Measurements from ENCODE around the gene IARS2.

DNA sequence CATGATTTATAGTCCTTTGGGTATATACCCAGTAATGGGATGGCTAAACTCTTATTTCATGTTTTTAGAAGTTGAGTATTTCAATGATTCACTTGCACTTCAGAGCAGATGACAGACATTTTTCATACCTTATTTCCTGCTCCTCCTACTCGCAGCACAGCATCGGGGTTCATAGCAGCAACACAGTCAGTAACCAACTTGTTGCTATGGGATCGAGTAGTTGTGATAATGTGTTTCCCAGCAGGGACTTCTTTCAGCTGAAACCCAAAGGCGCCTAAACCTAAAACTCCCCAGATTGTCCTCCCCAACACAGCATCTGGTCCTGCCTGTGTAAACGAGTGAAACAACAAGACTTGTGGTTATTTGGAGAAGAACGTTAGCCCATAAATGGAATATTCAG lies 31.3 kb upstream of the IARS2 start:
- TF ChIP-seq, protein P1, sequence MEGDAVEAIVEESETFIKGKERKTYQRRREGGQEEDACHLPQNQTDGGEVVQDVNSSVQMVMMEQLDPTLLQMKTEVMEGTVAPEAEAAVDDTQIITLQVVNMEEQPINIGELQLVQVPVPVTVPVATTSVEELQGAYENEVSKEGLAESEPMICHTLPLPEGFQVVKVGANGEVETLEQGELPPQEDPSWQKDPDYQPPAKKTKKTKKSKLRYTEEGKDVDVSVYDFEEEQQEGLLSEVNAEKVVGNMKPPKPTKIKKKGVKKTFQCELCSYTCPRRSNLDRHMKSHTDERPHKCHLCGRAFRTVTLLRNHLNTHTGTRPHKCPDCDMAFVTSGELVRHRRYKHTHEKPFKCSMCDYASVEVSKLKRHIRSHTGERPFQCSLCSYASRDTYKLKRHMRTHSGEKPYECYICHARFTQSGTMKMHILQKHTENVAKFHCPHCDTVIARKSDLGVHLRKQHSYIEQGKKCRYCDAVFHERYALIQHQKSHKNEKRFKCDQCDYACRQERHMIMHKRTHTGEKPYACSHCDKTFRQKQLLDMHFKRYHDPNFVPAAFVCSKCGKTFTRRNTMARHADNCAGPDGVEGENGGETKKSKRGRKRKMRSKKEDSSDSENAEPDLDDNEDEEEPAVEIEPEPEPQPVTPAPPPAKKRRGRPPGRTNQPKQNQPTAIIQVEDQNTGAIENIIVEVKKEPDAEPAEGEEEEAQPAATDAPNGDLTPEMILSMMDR (IDR thresholded peaks at IDR 0.05): no peak
- no peak for TF ChIP-seq POLR2A (IDR thresholded peaks at IDR 0.05)
